DMS79 (cell line): ENCODE measurements around the gene TSSK2.

ENCODE experiments used
- DNase-seq: peaks from one replicate; lab custom pipeline; 2025; lab: John Stamatoyannopoulos, UW

The TSSK2 gene

GRCh38 chr22:19106886-19107729 lies 24.0 kb upstream of the TSSK2 start:
- DNase-seq, result no peak

GRCh38 chr22:19107730-19108074 lies 23.4 kb upstream of the TSSK2 start:
- DNase-seq, result no peak

DNA sequence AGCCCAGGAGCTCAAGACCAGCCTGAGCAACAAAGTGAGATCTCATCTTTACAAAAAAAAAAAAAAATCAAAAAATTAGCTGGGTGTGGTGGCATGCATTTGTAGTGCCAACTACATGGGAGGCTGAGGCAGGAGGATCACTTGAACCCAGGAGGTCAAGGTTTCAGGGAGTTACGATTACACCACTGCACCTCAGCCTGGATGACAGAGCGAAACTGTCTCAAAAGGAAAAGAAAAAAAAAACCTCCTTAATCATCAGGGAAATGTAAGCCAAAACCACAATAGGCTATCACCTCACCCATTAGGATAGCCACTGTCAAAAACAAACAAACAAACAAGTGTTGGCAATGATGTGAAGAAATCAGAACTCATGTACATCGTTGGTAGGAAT lies 22.3 kb upstream of the TSSK2 start:
- DNase-seq, result no peak

GRCh38 chr22:19109198-19110063 lies 21.7 kb upstream of the TSSK2 start:
- DNase-seq, result no peak

- no peak for DNase-seq
Measured at GRCh38 chr22:19110064-19110458, 21.0 kb upstream of the TSSK2 start.

GRCh38 chr22:19110646-19111045 lies 20.5 kb upstream of the TSSK2 start:
- DNase-seq, result no peak

- no peak for DNase-seq
Measured at GRCh38 chr22:19111140-19111539, 20.0 kb upstream of the TSSK2 start.

DNA sequence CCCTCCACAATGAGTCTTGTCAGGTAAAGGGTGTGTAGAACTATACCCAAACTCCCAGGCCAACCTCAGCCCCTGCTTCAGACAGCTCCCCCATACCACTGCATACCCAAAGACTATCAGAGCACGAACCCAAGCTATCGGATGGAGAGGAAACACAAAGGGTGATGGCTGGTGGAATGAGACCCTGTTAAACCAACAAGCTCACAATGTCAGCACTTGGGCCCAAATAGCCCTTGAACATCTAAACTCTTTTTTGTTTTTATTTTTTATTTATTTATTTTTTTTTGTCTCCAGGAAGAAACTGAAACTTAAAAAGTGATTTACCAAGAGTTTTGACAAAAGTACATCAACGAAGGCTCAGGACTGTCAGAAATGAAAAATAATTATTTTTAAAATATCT lies 19.5 kb upstream of the TSSK2 start:
- no peak for DNase-seq

DNA sequence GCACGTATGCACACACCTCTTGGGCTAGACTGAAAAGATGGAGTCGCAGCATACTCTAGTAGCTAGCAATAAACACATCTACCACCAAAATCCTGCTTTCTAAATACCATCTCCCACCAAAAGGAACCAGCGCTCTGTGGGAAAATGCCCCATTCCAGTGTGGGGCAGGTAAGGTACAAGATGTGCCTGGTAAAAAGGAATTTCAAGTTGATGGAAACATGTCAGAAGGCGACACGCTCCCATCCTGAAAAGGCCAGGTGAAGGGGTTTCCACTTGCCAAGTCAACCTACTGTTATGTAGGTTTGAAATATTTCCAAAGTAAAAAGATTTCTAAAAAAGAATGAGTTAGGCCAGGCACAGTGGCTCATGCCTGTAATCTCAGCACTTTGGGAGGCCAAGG lies 17.7 kb upstream of the TSSK2 start:
- DNase-seq, result no peak

DNA sequence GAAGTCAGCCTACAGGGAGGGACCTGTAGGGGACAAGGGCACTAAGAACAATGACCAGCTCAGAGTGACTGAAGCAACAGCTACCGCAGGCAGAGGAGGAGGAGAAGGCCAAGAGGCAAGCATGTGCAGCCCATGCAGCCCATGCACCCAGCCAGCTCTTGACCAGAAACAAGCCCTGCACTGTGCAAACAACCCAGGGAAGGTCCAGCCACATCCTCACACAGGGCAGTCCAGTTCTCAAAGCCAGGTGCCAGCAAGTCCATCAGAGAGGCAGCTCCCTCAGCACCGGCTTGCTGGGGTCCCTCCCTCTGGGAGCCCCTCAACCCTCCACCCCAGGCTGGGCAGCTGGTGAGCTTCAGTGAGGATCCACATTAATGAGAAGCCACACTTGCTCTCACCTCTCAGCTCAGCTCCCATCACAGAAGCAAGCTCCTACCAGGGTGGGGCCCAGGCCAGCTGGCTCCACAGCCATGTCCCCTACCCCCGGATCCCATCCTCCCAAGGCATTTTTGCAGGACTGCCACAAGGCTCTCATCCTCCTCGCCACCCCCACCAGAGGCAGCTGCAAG lies 16.0 kb upstream of the TSSK2 start:
- DNase-seq, result no peak

DNA sequence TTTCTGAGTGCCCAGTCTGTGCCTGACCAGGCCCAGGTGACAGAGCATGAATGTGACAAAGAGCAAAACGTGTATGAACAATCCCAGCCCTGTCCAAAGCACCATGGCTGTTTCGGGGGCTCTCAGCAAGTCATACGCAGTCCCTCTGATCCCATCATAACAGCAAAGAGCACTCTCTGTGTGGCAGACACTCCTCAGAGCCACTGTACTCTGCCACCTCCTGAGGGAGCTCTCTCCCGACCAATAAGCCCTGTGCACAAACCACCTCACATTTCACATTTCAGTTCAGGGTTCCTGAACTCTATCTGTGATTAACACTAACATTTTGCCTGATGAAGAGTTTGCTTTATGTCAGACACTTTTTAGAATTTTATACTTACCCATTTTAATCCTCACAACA lies 15.5 kb upstream of the TSSK2 start:
- DNase-seq, result no peak

DNA sequence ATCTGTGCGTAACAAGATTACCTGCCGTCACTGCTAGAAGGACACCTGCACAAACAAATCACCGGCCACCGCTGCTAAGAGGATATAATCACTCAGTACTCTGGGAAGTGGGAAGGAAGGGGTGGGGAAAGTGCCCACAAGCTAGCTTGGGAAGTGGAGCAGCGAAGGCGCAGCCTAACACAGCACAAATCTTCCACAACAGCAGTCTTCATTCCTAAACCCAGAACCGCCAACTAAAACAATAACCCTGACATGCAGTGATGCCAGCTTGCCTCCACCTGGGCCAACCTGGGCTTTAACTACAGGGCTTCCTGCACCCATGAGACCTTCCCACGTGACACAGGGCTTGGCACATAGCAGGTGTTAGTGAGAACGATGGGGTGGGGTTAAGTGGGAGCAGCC lies 14.0 kb upstream of the TSSK2 start:
- no peak for DNase-seq

GRCh38 chr22:19118329-19118880 lies 12.7 kb upstream of the TSSK2 start:
- no peak for DNase-seq

- no peak for DNase-seq
Measured at GRCh38 chr22:19119949-19120348, 11.2 kb upstream of the TSSK2 start.

DNA sequence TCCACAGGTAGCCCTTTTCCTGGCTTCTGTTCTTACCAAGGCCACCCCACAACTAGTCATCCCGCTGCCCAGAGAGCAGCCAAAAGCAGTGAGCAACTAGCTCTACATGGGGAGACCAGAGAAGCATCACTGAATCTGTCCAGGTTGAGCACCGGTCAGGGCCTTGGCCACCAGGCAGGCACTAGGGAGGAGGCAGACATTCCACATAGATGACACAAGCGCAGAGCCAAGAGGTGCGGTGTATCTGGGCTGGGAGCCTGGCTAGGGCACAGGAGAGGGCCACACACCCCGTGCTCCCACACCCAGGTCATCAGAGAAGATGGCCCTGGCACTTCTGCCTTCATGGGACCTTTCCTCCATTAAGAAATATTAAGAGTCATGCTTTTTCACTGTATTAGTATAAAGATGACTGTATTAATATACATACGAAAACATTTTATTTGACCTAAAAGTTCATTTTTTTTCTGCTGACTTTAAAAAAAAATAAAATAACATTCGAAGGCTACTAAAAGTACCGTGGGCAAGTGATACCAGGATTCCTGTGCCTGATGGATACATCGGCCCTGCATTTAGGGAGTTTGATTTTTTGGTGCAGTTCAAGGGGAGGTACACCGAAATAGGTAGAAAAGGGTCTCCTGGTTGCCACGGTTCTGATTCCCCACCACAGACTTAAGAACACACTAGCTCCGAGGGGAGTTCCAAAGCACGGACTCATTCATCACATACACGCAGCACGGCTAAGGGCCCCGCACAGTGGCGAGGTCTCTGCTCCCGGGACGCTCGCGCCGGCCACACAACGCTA lies 10.1 kb upstream of the TSSK2 start:
- no peak for DNase-seq

DNA sequence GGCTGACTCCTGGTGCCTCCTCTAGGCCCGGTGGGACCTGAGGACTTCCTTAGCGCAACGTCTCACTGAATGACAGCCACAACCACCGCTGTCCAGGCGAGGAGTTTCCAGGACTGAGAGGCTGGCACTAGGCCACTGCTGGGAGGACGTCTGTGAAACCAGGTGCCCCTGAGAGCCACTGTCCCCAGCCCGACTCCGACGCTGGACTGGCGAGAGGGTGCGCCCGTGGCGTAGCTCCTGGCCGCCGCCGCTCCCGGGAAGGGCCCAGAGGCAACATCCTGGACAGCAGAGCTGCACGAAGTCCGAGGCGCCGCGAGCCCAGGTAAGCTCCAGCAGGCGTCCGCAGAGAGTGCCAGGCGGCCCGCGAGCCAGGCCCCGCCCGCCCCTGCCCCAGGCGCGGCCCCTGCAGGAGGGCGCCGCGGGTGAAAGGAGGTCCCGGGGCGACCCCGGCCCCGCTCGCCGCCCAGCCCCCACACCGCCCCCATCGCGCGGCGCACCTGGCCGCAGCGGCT lies 9.4 kb upstream of the TSSK2 start:
- no peak for DNase-seq

DNA sequence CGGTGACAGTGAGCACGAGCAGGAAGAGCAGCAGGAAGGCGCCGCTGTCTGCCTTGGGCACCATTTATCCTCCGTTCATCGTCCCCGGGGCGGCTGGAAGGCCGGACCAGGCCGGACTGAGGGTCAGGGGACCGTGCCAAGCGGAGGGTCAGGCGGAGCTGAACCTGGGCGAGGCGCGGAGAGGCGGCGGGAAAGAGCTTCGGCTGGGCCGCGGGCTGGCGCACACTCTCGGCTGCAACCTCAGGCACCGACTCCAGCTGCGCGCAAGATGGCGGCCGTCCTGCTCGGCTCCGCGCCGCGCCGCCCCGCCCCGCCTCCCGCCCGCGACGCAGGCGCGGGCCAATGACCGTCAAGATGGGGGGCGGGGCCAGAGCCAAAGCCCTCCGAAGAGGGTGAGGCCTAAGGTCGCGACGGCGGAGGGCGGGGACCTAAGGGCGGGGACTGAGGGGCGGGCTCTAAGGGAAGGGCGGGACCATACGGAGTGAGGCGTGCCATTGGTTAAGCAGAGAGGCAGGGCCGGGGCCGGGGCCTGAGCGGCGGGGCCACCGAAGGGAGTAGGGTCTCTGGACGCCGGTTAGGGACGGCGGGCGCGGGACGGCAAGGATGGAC lies 8.9 kb upstream of the TSSK2 start, which contains the start of gene DGCR2:
Gene DGCR2, minus strand, starts transcription at position 270 of the 609 bp plus-strand sequence. Its CDS starts 206 bp downstream, at position 64.
- DNase-seq, result peak; percentile 81

DNA sequence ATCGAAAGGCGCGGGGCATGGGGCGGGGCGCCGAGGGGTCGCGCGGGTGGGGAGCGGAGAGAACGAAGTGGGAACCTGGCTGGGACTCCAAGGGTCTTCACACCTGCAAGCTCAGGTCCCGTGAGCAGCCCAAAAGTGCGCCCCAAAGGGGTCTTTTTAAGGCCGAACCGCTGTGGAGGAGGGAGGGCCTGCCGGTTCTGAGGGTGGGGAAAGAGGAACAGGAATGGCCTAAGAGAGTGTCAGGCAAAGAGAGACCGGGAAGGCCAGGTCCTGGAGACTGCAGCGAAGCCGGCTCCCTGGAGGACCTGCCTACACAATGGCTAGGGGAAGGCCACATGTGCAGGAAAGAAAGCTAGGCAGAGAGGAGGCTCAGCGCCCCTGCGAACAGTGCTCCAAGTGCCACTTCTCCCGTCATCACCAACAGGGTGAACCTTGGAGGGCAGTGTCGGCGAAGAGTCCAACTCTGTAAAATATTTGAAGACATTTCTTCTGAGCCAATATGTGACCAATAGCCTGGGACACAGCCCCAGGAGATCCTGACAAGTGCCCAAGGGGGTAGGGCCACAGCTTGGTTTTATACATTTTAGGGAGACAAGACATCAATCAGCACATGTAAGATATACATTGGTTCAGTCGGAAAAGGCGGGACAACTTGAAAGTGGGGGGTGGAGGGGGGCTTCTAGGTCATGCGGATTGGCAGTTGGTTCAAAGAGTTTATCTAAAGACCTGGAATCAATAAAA lies 8.2 kb upstream of the TSSK2 start:
- no peak for DNase-seq

DNA sequence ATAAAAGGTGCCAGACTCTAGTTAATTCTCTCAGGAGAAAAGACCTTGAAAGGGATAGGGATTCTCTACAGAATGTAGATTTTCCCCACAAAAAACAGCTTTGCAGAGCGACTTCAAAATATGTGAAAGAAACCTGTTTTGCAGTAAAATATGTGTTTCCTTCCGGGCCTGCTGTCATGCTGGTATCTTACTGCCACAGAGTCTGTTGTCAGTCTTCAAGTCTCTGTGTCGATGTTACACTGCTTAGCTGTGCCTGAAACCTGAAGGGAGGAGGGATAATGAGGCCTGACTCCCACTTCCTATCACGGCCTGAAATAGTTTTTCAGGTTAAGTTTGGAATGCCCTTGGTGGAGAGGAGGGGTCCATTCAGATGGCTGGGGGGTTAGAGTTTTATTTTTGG lies 7.2 kb upstream of the TSSK2 start:
- DNase-seq, result no peak

GRCh38 chr22:19124377-19124776 lies 6.7 kb upstream of the TSSK2 start:
- no peak for DNase-seq
